ENCODE results near the gene TSSK2. TPM values are rescaled to one million over a fixed set of nuclear protein-coding genes. Genes with fewer than 3 reads are reported as not detected.

The TSSK2 gene
- total RNA-seq, 1 donor from 2014 or later: not detected

- Histone ChIP-seq H3K4me3 (ENCODE audit: low read depth, low read length) (no peak overlapping the region), H3K36me3 (ENCODE audit: control insufficient read depth, insufficient read depth, low read length) (peaks cover 3% of the 10 kb centered on the region), H3K27me3 (ENCODE audit: control insufficient read depth, insufficient read depth, low read length) (no peaks in the 10 kb centered on the region)
- no peak for FAIRE-seq
- no peak for TF ChIP-seq CTCF (IDR thresholded peaks at IDR 0.05; ENCODE audit: insufficient read depth, low read length, severe bottlenecking)
- peak; percentile 29 for DNase-seq (ENCODE audit: low read depth)
These were observed 27.0 kb upstream of the TSSK2 start for GRCh38 chr22:19103880-19104821.

GRCh38 chr22:19105456-19105855 lies 25.7 kb upstream of the TSSK2 start:
- Histone ChIP-seq H3K4me3 (ENCODE audit: low read depth, low read length) (no peak overlapping the region), H3K36me3 (ENCODE audit: control insufficient read depth, insufficient read depth, low read length) (peaks cover 3% of the 10 kb centered on the region), H3K27me3 (ENCODE audit: control insufficient read depth, insufficient read depth, low read length) (no peaks in the 10 kb centered on the region)
- FAIRE-seq: no peak
- no peak for TF ChIP-seq CTCF (IDR thresholded peaks at IDR 0.05; ENCODE audit: insufficient read depth, low read length, severe bottlenecking)
- DNase-seq (ENCODE audit: low read depth): no peak

GRCh38 chr22:19105867-19106802 lies 25.0 kb upstream of the TSSK2 start:
- Histone ChIP-seq H3K4me3 (ENCODE audit: low read depth, low read length) (no peak overlapping the region), H3K27me3 (ENCODE audit: control insufficient read depth, insufficient read depth, low read length) (no peaks in the 10 kb centered on the region), H3K36me3 (ENCODE audit: control insufficient read depth, insufficient read depth, low read length) (peaks cover 3% of the 10 kb centered on the region)
- no peak for FAIRE-seq
- TF ChIP-seq CTCF (IDR thresholded peaks at IDR 0.05; ENCODE audit: insufficient read depth, low read length, severe bottlenecking): peak; percentile 26
- DNase-seq (ENCODE audit: low read depth): no peak

GRCh38 chr22:19106886-19107729 lies 24.0 kb upstream of the TSSK2 start:
- Histone ChIP-seq H3K36me3 (ENCODE audit: control insufficient read depth, insufficient read depth, low read length) (peaks cover 3% of the 10 kb centered on the region), H3K4me3 (ENCODE audit: low read depth, low read length) (no peak overlapping the region), H3K27me3 (ENCODE audit: control insufficient read depth, insufficient read depth, low read length) (no peaks in the 10 kb centered on the region)
- FAIRE-seq (no peak), DNase-seq (ENCODE audit: low read depth) (no peak)
- TF ChIP-seq CTCF (IDR thresholded peaks at IDR 0.05; ENCODE audit: insufficient read depth, low read length, severe bottlenecking): no peak

- Histone ChIP-seq H3K4me3 (ENCODE audit: low read depth, low read length) (no peak overlapping the region), H3K27me3 (ENCODE audit: control insufficient read depth, insufficient read depth, low read length) (no peaks in the 10 kb centered on the region), H3K36me3 (ENCODE audit: control insufficient read depth, insufficient read depth, low read length) (peaks cover 3% of the 10 kb centered on the region)
- DNase-seq (ENCODE audit: low read depth) (no peak), FAIRE-seq (no peak)
- no peak for TF ChIP-seq CTCF (IDR thresholded peaks at IDR 0.05; ENCODE audit: insufficient read depth, low read length, severe bottlenecking)
These were observed 23.4 kb upstream of the TSSK2 start for GRCh38 chr22:19107730-19108074.
